ENCODE measurements around the gene CARHSP1.

GRCh38 chr16:8818504-8819270, 50.1 kb downstream of the CARHSP1 start:
- TF ChIP-seq CTCF (IDR thresholded peaks at IDR 0.05) (no peak), TAF1 (IDR thresholded peaks at IDR 0.05; ENCODE audit: borderline replicate concordance, low read depth, low read length) (no peak), TCF12 (IDR thresholded peaks at IDR 0.05) (no peak), CHD2 (IDR thresholded peaks at IDR 0.05; ENCODE audit: low read length, partially characterized antibody) (no peak), NRF1 (IDR thresholded peaks at IDR 0.05; ENCODE audit: low read depth, low read length) (no peak), USF2 (IDR thresholded peaks at IDR 0.05; ENCODE audit: borderline replicate concordance, low read depth, low read length) (no peak), EZH2phosphoT487 (IDR thresholded peaks at IDR 0.05; ENCODE audit: borderline replicate concordance, low read depth) (no peak), ZBTB33 (IDR thresholded peaks at IDR 0.05; ENCODE audit: borderline replicate concordance, low read depth) (no peak), RAD21 (IDR thresholded peaks at IDR 0.05; ENCODE audit: low read length) (no peak)

Data from SK-N-SH (cell line).